HEK293 (cell line): Measurements from ENCODE around the gene CMTM1.

Experiments
- CTCF ChIA-PET: fragments of 350-600 bp; formaldehyde crosslinking; extraction: SDS; loops from one replicate; lab custom pipeline; 2021; ENCODE audit warnings: antibody characterized with exemption; lab: Yijun Ruan, JAX
- POLR2A ChIA-PET: fragments of 300-600 bp; formaldehyde crosslinking; extraction: SDS; loops from one replicate; lab custom pipeline; 2020; ENCODE audit warnings: antibody characterized with exemption, inconsistent platforms; lab: Yijun Ruan, JAX
- H3K27ac ChIP-seq: fragments of 200-500 bp; sonication (Bioruptor generic); 2 replicates; pipeline ENCODE4 v1.5.1; 2014; ENCODE audit warnings: low read depth, low read length, control low read depth, inconsistent platforms; ENCODE audit errors: extremely low read depth
- H3K36me3 ChIP-seq, 2 experiments: fragments of 200-500 bp in 1 of 2; sonication (Bioruptor generic) in 1 of 2; 1 replicate in 1 of 2; 2 replicates in 1 of 2; pipeline ENCODE4 v1.5.1; 2014 to 2017; ENCODE audit warnings: inconsistent platforms in 2 of 2, low read length in 2 of 2; ENCODE audit not compliant: control insufficient read depth in 2 of 2, insufficient read depth in 1 of 2
- H3K4me1 ChIP-seq: fragments of 200-500 bp; sonication (Bioruptor generic); 2 replicates; pipeline ENCODE4 v1.5.1; 2014; ENCODE audit warnings: mild to moderate bottlenecking, low read length, inconsistent platforms; ENCODE audit not compliant: control insufficient read depth, insufficient read depth
- H3K4me3 ChIP-seq: 2 replicates; pipeline ENCODE4 v1.5.1; 2011; ENCODE audit warnings: low read depth, mild to moderate bottlenecking, control low read depth, low read length, moderate library complexity
- H3K9me3 ChIP-seq: fragments of 200-500 bp; sonication (Bioruptor generic); 2 replicates; pipeline ENCODE4 v1.5.1; 2014; ENCODE audit warnings: low read depth, low read length, inconsistent platforms; ENCODE audit not compliant: control insufficient read depth, insufficient read depth
- AEBP2 ChIP-seq: fragments of 450-650 bp; formaldehyde crosslinking; IDR thresholded peaks from 2 replicates; pipeline ENCODE4 v1.5.1; 2016; ENCODE audit warnings: missing biosample characterization, missing genetic modification characterization, borderline replicate concordance
- HIC1 ChIP-seq: fragments of 450-650 bp; formaldehyde crosslinking; IDR thresholded peaks from 2 replicates; pipeline ENCODE4 v1.5.1; 2016; ENCODE audit warnings: missing biosample characterization, missing genetic modification characterization
- HOXD13 ChIP-seq: sonication (generic); formaldehyde crosslinking; IDR thresholded peaks from 2 replicates; pipeline ENCODE4 v1.8.0; 2022; ENCODE audit warnings: missing genetic modification reagents, borderline replicate concordance
- KLF9 ChIP-seq: fragments of 450-650 bp; formaldehyde crosslinking; IDR thresholded peaks from 2 replicates; pipeline ENCODE4 v1.5.1; 2016; ENCODE audit warnings: missing biosample characterization, missing genetic modification characterization, low read depth
- MYNN ChIP-seq: fragments of 450-650 bp; formaldehyde crosslinking; IDR thresholded peaks from 2 replicates; pipeline ENCODE4 v1.5.1; 2016; ENCODE audit warnings: missing biosample characterization, missing genetic modification characterization, borderline replicate concordance
- REPIN1 ChIP-seq: fragments of 450-650 bp; formaldehyde crosslinking; IDR thresholded peaks from 2 replicates; pipeline ENCODE4 v1.5.1; 2017; ENCODE audit warnings: missing biosample characterization, missing genetic modification characterization, low read depth
- SETDB1 ChIP-seq: IDR thresholded peaks from one replicate; pipeline ENCODE4 v1.6.1; 2017; ENCODE audit warnings: mild to moderate bottlenecking, low read length, moderate library complexity, mixed read lengths; ENCODE audit not compliant: insufficient read length
- TSHZ1 ChIP-seq: fragments of 450-650 bp; formaldehyde crosslinking; IDR thresholded peaks from 2 replicates; pipeline ENCODE4 v1.5.1; 2016; ENCODE audit warnings: missing biosample characterization, missing genetic modification characterization, borderline replicate concordance
- YY2 ChIP-seq: fragments of 450-650 bp; formaldehyde crosslinking; IDR thresholded peaks from 2 replicates; pipeline ENCODE4 v1.5.1; 2016; ENCODE audit warnings: missing biosample characterization, missing genetic modification characterization
- ZBTB49 ChIP-seq: fragments of 450-650 bp; formaldehyde crosslinking; IDR thresholded peaks from 2 replicates; pipeline ENCODE4 v1.5.1; 2016; ENCODE audit warnings: missing biosample characterization, missing genetic modification characterization, low read depth
- ZBTB8A ChIP-seq: fragments of 450-650 bp; formaldehyde crosslinking; IDR thresholded peaks from 2 replicates; pipeline ENCODE4 v1.5.1; 2016; ENCODE audit warnings: missing biosample characterization, missing genetic modification characterization
- ZNF132 ChIP-seq: fragments of 450-650 bp; formaldehyde crosslinking; IDR thresholded peaks from 2 replicates; pipeline ENCODE4 v1.5.1; 2017; ENCODE audit warnings: missing biosample characterization, missing genetic modification characterization, borderline replicate concordance
- ZNF138 ChIP-seq: fragments of 450-650 bp; formaldehyde crosslinking; IDR thresholded peaks from 2 replicates; pipeline ENCODE4 v1.5.1; 2016; ENCODE audit warnings: missing biosample characterization, missing genetic modification characterization, borderline replicate concordance
- ZNF157 ChIP-seq: fragments of 450-650 bp; formaldehyde crosslinking; IDR thresholded peaks from 2 replicates; pipeline ENCODE4 v1.5.1; 2016; ENCODE audit warnings: missing biosample characterization, missing genetic modification characterization
- ZNF19 ChIP-seq: fragments of 450-650 bp; formaldehyde crosslinking; IDR thresholded peaks from 2 replicates; pipeline ENCODE4; 2016; ENCODE audit warnings: missing biosample characterization, missing genetic modification characterization, low read depth
- ZNF292 ChIP-seq: fragments of 450-650 bp; formaldehyde crosslinking; IDR thresholded peaks from 2 replicates; pipeline ENCODE4 v1.5.1; 2016; ENCODE audit warnings: low read depth, missing biosample characterization, missing genetic modification characterization, borderline replicate concordance
- ZNF510 ChIP-seq: fragments of 450-650 bp; formaldehyde crosslinking; IDR thresholded peaks from 2 replicates; pipeline ENCODE4 v1.5.1; 2018; ENCODE audit warnings: mild to moderate bottlenecking, missing genetic modification characterization, missing biosample characterization; ENCODE audit not compliant: insufficient replicate concordance
- ZNF514 ChIP-seq: fragments of 450-650 bp; formaldehyde crosslinking; IDR thresholded peaks from 2 replicates; pipeline ENCODE4 v1.5.1; 2016; ENCODE audit warnings: missing biosample characterization, missing genetic modification characterization
- ZNF571 ChIP-seq: fragments of 450-650 bp; formaldehyde crosslinking; IDR thresholded peaks from 2 replicates; pipeline ENCODE4 v1.5.0; 2017; ENCODE audit warnings: missing biosample characterization, missing genetic modification characterization
- ZNF626 ChIP-seq: fragments of 450-650 bp; sonication (Bioruptor Pico); formaldehyde crosslinking; IDR thresholded peaks from 2 replicates; pipeline ENCODE4 v1.5.1; 2018; ENCODE audit warnings: missing biosample characterization, missing genetic modification characterization, inconsistent platforms
- ZNF645 ChIP-seq: fragments of 450-650 bp; formaldehyde crosslinking; IDR thresholded peaks from 2 replicates; pipeline ENCODE4; 2016; ENCODE audit warnings: missing biosample characterization, missing genetic modification characterization
- ZNF768 ChIP-seq: fragments of 450-650 bp; formaldehyde crosslinking; IDR thresholded peaks from 2 replicates; pipeline ENCODE4 v1.5.1; 2018; ENCODE audit warnings: missing biosample characterization, mild to moderate bottlenecking, missing genetic modification characterization
- ZNF776 ChIP-seq: fragments of 450-650 bp; formaldehyde crosslinking; IDR thresholded peaks from 2 replicates; pipeline ENCODE4 v1.5.0; 2017; ENCODE audit warnings: missing biosample characterization, missing genetic modification characterization, borderline replicate concordance
- ZSCAN23 ChIP-seq: fragments of 450-650 bp; formaldehyde crosslinking; IDR thresholded peaks from 2 replicates; pipeline ENCODE4 v1.5.1; 2016; ENCODE audit warnings: missing biosample characterization, missing genetic modification characterization

The CMTM1 gene

GRCh38 chr16:66534376-66534799, 31.9 kb upstream of the CMTM1 start:
- peaks cover 0 to 63% of the 10 kb centered on the region in 2 experiments; a peak in 2 of 3 replicates for H3K36me3 ChIP-seq
- no peaks in the 10 kb centered on the region for H3K9me3 ChIP-seq
- no peak overlapping the region for H3K4me3 ChIP-seq
- H3K4me1 ChIP-seq, result no peaks in the 10 kb centered on the region
- CTCF ChIA-PET, result no interaction called here
- no peak overlapping the region for H3K27ac ChIP-seq
- TF ChIP-seq YY2 (tag by site-specific recombination), result no peak
- no peak for TF ChIP-seq HIC1
- TF ChIP-seq ZNF768, result no peak
- TF ChIP-seq ZBTB8A, result no peak
- TF ChIP-seq ZNF132 (tag by site-specific recombination), result no peak
- TF ChIP-seq REPIN1, result no peak
- TF ChIP-seq AEBP2 (tag by site-specific recombination), result no peak
- TF ChIP-seq ZNF626 (tag by site-specific recombination), result no peak
- no peak for TF ChIP-seq ZNF514 (tag by site-specific recombination)
- no peak for TF ChIP-seq ZSCAN23 (tag by site-specific recombination)
- TF ChIP-seq HOXD13 (CRISPR knock-in tag), result no peak
- no peak for TF ChIP-seq ZNF510
- no peak for TF ChIP-seq ZNF157 (tag by site-specific recombination)
- TF ChIP-seq ZNF138 (tag by site-specific recombination), result no peak
- no peak for TF ChIP-seq ZNF292 (tag by site-specific recombination)
- TF ChIP-seq, all 188 proteins: peak for 0
- POLR2A ChIA-PET, result no interaction called here

GRCh38 chr16:66536525-66536924, 29.7 kb upstream of the CMTM1 start:
- ChIA-PET CTCF (interaction anchor here (0.6 to 1.1 kb wide), 3 partner anchors 37 to 1595 kb away, joined by 3 to 4 read pairs (median 3); no protein-coding TSS in a partner anchor), POLR2A (interaction anchor here (0.7 kb wide), 1 partner anchor 55 kb away, joined by 10 read pairs; no protein-coding TSS in a partner anchor)
- H3K9me3 ChIP-seq, result no peaks in the 10 kb centered on the region
- H3K36me3 ChIP-seq, result peaks cover 3 to 49% of the 10 kb centered on the region in 2 experiments; a peak in 2 of 3 replicates
- no peak overlapping the region for H3K4me3 ChIP-seq
- H3K27ac ChIP-seq, result no peak overlapping the region
- H3K4me1 ChIP-seq, result no peaks in the 10 kb centered on the region
- TF ChIP-seq TSHZ1 (tag by site-specific recombination), result no peak
- no peak for TF ChIP-seq ZNF19 (tag by site-specific recombination)
- TF ChIP-seq ZBTB49 (tag by site-specific recombination), result no peak
- no peak for TF ChIP-seq MYNN (tag by site-specific recombination)
- no peak for TF ChIP-seq KLF9 (tag by site-specific recombination)
- no peak for TF ChIP-seq SETDB1
- TF ChIP-seq ZNF776 (tag by site-specific recombination), result no peak
- TF ChIP-seq ZNF645 (tag by site-specific recombination), result no peak
- TF ChIP-seq ZNF571 (tag by site-specific recombination), result no peak
